Liver (tissue), 3 donors: ENCODE results near the gene BSND.

Experiments
- GABPA ChIP-seq, 2 donors: IDR thresholded peaks in 1 of 2; conservative IDR thresholded peaks in 1 of 2; 2 replicates each; pipeline ENCODE4 v1.6.1; 2016; ENCODE audit warnings: antibody characterized with exemption in 2 of 2, mild to moderate bottlenecking in 1 of 2, moderate library complexity in 1 of 2
- TF ChIP-seq, protein P1 (sequence below): fragments of 150-350 bp; IDR thresholded peaks from 2 replicates; pipeline ENCODE4 v1.5.1; 2017; ENCODE audit warnings: improper control_type of control experiment, low read depth, low read length; ENCODE audit not compliant: missing input control
- TF ChIP-seq, protein P2 (sequence below): IDR thresholded peaks from 2 replicates; pipeline ENCODE4 v1.6.1; 2016; ENCODE audit warnings: antibody characterized with exemption
- donor health status: healthy.
- donor health status: healthy.

GRCh38 chr1:54981466-54981865 is 17.3 kb upstream of the BSND start:
- TF ChIP-seq GABPA (IDR thresholded peaks at IDR 0.05 in 1 of 2, conservative IDR thresholded peaks at IDR 0.05 in 1 of 2) = no peak
- TF ChIP-seq, protein P1, sequence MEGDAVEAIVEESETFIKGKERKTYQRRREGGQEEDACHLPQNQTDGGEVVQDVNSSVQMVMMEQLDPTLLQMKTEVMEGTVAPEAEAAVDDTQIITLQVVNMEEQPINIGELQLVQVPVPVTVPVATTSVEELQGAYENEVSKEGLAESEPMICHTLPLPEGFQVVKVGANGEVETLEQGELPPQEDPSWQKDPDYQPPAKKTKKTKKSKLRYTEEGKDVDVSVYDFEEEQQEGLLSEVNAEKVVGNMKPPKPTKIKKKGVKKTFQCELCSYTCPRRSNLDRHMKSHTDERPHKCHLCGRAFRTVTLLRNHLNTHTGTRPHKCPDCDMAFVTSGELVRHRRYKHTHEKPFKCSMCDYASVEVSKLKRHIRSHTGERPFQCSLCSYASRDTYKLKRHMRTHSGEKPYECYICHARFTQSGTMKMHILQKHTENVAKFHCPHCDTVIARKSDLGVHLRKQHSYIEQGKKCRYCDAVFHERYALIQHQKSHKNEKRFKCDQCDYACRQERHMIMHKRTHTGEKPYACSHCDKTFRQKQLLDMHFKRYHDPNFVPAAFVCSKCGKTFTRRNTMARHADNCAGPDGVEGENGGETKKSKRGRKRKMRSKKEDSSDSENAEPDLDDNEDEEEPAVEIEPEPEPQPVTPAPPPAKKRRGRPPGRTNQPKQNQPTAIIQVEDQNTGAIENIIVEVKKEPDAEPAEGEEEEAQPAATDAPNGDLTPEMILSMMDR = no peak
- TF ChIP-seq, protein P2, sequence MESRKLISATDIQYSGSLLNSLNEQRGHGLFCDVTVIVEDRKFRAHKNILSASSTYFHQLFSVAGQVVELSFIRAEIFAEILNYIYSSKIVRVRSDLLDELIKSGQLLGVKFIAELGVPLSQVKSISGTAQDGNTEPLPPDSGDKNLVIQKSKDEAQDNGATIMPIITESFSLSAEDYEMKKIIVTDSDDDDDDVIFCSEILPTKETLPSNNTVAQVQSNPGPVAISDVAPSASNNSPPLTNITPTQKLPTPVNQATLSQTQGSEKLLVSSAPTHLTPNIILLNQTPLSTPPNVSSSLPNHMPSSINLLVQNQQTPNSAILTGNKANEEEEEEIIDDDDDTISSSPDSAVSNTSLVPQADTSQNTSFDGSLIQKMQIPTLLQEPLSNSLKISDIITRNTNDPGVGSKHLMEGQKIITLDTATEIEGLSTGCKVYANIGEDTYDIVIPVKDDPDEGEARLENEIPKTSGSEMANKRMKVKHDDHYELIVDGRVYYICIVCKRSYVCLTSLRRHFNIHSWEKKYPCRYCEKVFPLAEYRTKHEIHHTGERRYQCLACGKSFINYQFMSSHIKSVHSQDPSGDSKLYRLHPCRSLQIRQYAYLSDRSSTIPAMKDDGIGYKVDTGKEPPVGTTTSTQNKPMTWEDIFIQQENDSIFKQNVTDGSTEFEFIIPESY = no peak
